ENCODE measurements around the gene STARD8. TPM values are rescaled to one million over a fixed set of nuclear protein-coding genes. Genes with fewer than 3 reads are reported as not detected.

STARD8 gene
- total RNA-seq, 1 experiment from 2014 or later = 0.11 TPM

- ChIA-PET CTCF (interaction anchor here (0.5 kb wide), 1 partner anchor 464 kb away, joined by 3 read pairs; no protein-coding TSS in a partner anchor), POLR2A (ENCODE audit: low non-redundant PET) (no interaction called here)
- no peak overlapping the region for H3K27ac ChIP-seq (ENCODE audit: low read depth, low read length, poor library complexity, severe bottlenecking)
- H3K4me3 ChIP-seq (ENCODE audit: low read depth, low read length, poor library complexity, severe bottlenecking) = no peak overlapping the region
- BruUV-seq (replicated peaks) = no TSS peak
- DNase-seq (ENCODE audit: low spot score) = no peak
- no peaks in the 10 kb centered on the region for H3K36me3 ChIP-seq (ENCODE audit: insufficient read depth, low read length, poor library complexity, severe bottlenecking)
- no peaks in the 10 kb centered on the region for H3K27me3 ChIP-seq (replicated peaks; ENCODE audit: insufficient read depth, low read depth, low read length, poor library complexity)
- no peaks in the 10 kb centered on the region for H3K4me1 ChIP-seq (ENCODE audit: insufficient read depth, low read length, poor library complexity, severe bottlenecking)
- TF ChIP-seq CTCF (conservative IDR thresholded peaks at IDR 0.05; ENCODE audit: low read depth, low read length) = no peak
- no peak for TF ChIP-seq EZH2 (IDR thresholded peaks at IDR 0.05; ENCODE audit: borderline replicate concordance, low read depth, low read length, poor library complexity, severe bottlenecking)
- intact Hi-C loops (cut with micrococcal nuclease; ENCODE audit: unreplicated experiment) = no loop called here
- no peaks in the 10 kb centered on the region for H3K9me3 ChIP-seq (ENCODE audit: low read depth, low read length, poor library complexity, severe bottlenecking)
Measured at GRCh38 chrX:68658530-68658929, 11.1 kb downstream of the STARD8 start.

GRCh38 chrX:68659385-68659784 is 11.9 kb downstream of the STARD8 start:
- Histone ChIP-seq H3K4me1 (ENCODE audit: insufficient read depth, low read length, poor library complexity, severe bottlenecking) (no peaks in the 10 kb centered on the region), H3K36me3 (ENCODE audit: insufficient read depth, low read length, poor library complexity, severe bottlenecking) (no peaks in the 10 kb centered on the region), H3K4me3 (ENCODE audit: low read depth, low read length, poor library complexity, severe bottlenecking) (no peak overlapping the region), H3K27ac (ENCODE audit: low read depth, low read length, poor library complexity, severe bottlenecking) (no peak overlapping the region), H3K9me3 (ENCODE audit: low read depth, low read length, poor library complexity, severe bottlenecking) (no peaks in the 10 kb centered on the region), H3K27me3 (replicated peaks; ENCODE audit: insufficient read depth, low read depth, low read length, poor library complexity) (no peaks in the 10 kb centered on the region)
- no peak for DNase-seq (ENCODE audit: low spot score)
- CTCF ChIA-PET = no interaction called here
- POLR2A ChIA-PET (ENCODE audit: low non-redundant PET) = no interaction called here
- no TSS peak for BruUV-seq (replicated peaks)
- intact Hi-C loops (cut with micrococcal nuclease; ENCODE audit: unreplicated experiment) = no loop called here
- TF ChIP-seq EZH2 (IDR thresholded peaks at IDR 0.05; ENCODE audit: borderline replicate concordance, low read depth, low read length, poor library complexity, severe bottlenecking) = no peak
- TF ChIP-seq CTCF (conservative IDR thresholded peaks at IDR 0.05; ENCODE audit: low read depth, low read length) = no peak

- Histone ChIP-seq H3K27ac (ENCODE audit: low read depth, low read length, poor library complexity, severe bottlenecking) (no peak overlapping the region), H3K9me3 (ENCODE audit: low read depth, low read length, poor library complexity, severe bottlenecking) (no peaks in the 10 kb centered on the region), H3K36me3 (ENCODE audit: insufficient read depth, low read length, poor library complexity, severe bottlenecking) (no peaks in the 10 kb centered on the region), H3K27me3 (replicated peaks; ENCODE audit: insufficient read depth, low read depth, low read length, poor library complexity) (no peaks in the 10 kb centered on the region), H3K4me1 (ENCODE audit: insufficient read depth, low read length, poor library complexity, severe bottlenecking) (no peaks in the 10 kb centered on the region), H3K4me3 (ENCODE audit: low read depth, low read length, poor library complexity, severe bottlenecking) (no peak overlapping the region)
- no TSS peak for BruUV-seq (replicated peaks)
- no peak for DNase-seq (ENCODE audit: low spot score)
- no peak for TF ChIP-seq EZH2 (IDR thresholded peaks at IDR 0.05; ENCODE audit: borderline replicate concordance, low read depth, low read length, poor library complexity, severe bottlenecking)
- TF ChIP-seq CTCF (conservative IDR thresholded peaks at IDR 0.05; ENCODE audit: low read depth, low read length) = no peak
- intact Hi-C loops (cut with micrococcal nuclease; ENCODE audit: unreplicated experiment) = no loop called here
- ChIA-PET POLR2A (ENCODE audit: low non-redundant PET) (no interaction called here), CTCF (no interaction called here)
Measured at GRCh38 chrX:68659786-68660185, 12.3 kb downstream of the STARD8 start.
